GM12865 (cell line): ENCODE measurements around the gene PDCD4.

Experiments used
- DNase-seq: peaks from one replicate; pipeline ENCODE4 v3.0.0; 2010; ENCODE audit warnings: low read depth
- H3K4me3 ChIP-seq: 2 replicates; pipeline ENCODE4 v1.5.1; 2011; ENCODE audit warnings: mild to moderate bottlenecking, low read depth, low read length, control low read depth
- CTCF ChIP-seq: IDR thresholded peaks from 2 replicates; pipeline ENCODE4 v1.5.1; 2011; ENCODE audit warnings: low read length, control low read depth, low read depth, inconsistent platforms; ENCODE audit not compliant: insufficient read depth; ENCODE audit errors: missing control alignments

Gene PDCD4

GRCh38 chr10:110872984-110873923 is 1.5 kb downstream of the PDCD4 start:
- TF ChIP-seq CTCF, result no peak
- no peak for DNase-seq
- H3K4me3 ChIP-seq, result peak overlapping the region; percentile 95

- H3K4me3 ChIP-seq, result peak overlapping the region; percentile 95
- TF ChIP-seq CTCF, result no peak
Measured at GRCh38 chr10:110873951-110874350, 2.2 kb downstream of the PDCD4 start.

GRCh38 chr10:110876000-110876399 is 4.3 kb downstream of the PDCD4 start:
- no peak overlapping the region for H3K4me3 ChIP-seq
- no peak for TF ChIP-seq CTCF
- DNase-seq, result peak; percentile 15

More at GRCh38 chr10:110873951-110874350, 2.2 kb downstream of the PDCD4 start:
- no peak for DNase-seq

GRCh38 chr10:110876788-110877187 is 5.1 kb downstream of the PDCD4 start:
- no peak overlapping the region for H3K4me3 ChIP-seq
- no peak for DNase-seq
- TF ChIP-seq CTCF, result no peak

GRCh38 chr10:110880012-110880411 is 8.3 kb downstream of the PDCD4 start:
- no peak for DNase-seq
- TF ChIP-seq CTCF, result no peak
- H3K4me3 ChIP-seq, result no peak overlapping the region

- no peak for DNase-seq
- H3K4me3 ChIP-seq, result no peak overlapping the region
- no peak for TF ChIP-seq CTCF
Measured at GRCh38 chr10:110881247-110881646, 9.5 kb downstream of the PDCD4 start.
